ENCODE results near the gene NEK7. TPM values are rescaled to one million over a fixed set of nuclear protein-coding genes. Genes with fewer than 3 reads are reported as not detected.

NEK7 gene
- total and polyA plus RNA-seq, 9 donors = 29.0 to 49.6 (median 35.2) TPM

- no peaks in the 10 kb centered on the region for H3K4me1 ChIP-seq (ENCODE audit: control insufficient read depth, insufficient read depth, low read length)
Observed at GRCh38 chr1:198244772-198245171, 88.0 kb downstream of the NEK7 start.

GRCh38 chr1:198245379-198245778, 88.6 kb downstream of the NEK7 start:
- H3K4me3 ChIP-seq (ENCODE audit: low read length) = no peak overlapping the region
- H3K9me3 ChIP-seq (replicated peaks; ENCODE audit: control insufficient read depth, low read depth, low read length) = no peaks in the 10 kb centered on the region
- H3K4me1 ChIP-seq (ENCODE audit: control insufficient read depth, insufficient read depth, low read length) = no peaks in the 10 kb centered on the region
- 50% methylated on average over 1 of the region's 2 CpGs for WGBS (ENCODE audit: insufficient coverage)
- DNase-seq = no peak
- no peaks in the 10 kb centered on the region for H3K36me3 ChIP-seq (ENCODE audit: control insufficient read depth, insufficient read depth, low read length)
- H3K27me3 ChIP-seq (ENCODE audit: control insufficient read depth, insufficient read depth, low read length) = no peaks in the 10 kb centered on the region
- no peak overlapping the region for H3K27ac ChIP-seq (ENCODE audit: low read length)

More at GRCh38 chr1:198244772-198245171, 88.0 kb downstream of the NEK7 start:
- DNase-seq = no peak
- no peak overlapping the region for H3K4me3 ChIP-seq (ENCODE audit: low read length)
- no peak overlapping the region for H3K27ac ChIP-seq (ENCODE audit: low read length)
- no peaks in the 10 kb centered on the region for H3K27me3 ChIP-seq (ENCODE audit: control insufficient read depth, insufficient read depth, low read length)
- no peaks in the 10 kb centered on the region for H3K9me3 ChIP-seq (replicated peaks; ENCODE audit: control insufficient read depth, low read depth, low read length)
- H3K36me3 ChIP-seq (ENCODE audit: control insufficient read depth, insufficient read depth, low read length) = no peaks in the 10 kb centered on the region

- H3K27me3 ChIP-seq (ENCODE audit: control insufficient read depth, insufficient read depth, low read length) = no peaks in the 10 kb centered on the region
- DNase-seq = no peak
- no peak overlapping the region for H3K27ac ChIP-seq (ENCODE audit: low read length)
- H3K4me1 ChIP-seq (ENCODE audit: control insufficient read depth, insufficient read depth, low read length) = no peaks in the 10 kb centered on the region
- no peaks in the 10 kb centered on the region for H3K9me3 ChIP-seq (replicated peaks; ENCODE audit: control insufficient read depth, low read depth, low read length)
- no peaks in the 10 kb centered on the region for H3K36me3 ChIP-seq (ENCODE audit: control insufficient read depth, insufficient read depth, low read length)
- no peak overlapping the region for H3K4me3 ChIP-seq (ENCODE audit: low read length)
- WGBS (ENCODE audit: insufficient coverage) = 100% methylated on average over 2 of the region's 7 CpGs
Observed at GRCh38 chr1:198246337-198246736, 89.5 kb downstream of the NEK7 start.

GRCh38 chr1:198253259-198253658, 96.5 kb downstream of the NEK7 start:
- no peak overlapping the region for H3K4me3 ChIP-seq (ENCODE audit: low read length)
- H3K27me3 ChIP-seq (ENCODE audit: control insufficient read depth, insufficient read depth, low read length) = no peaks in the 10 kb centered on the region
- WGBS (ENCODE audit: insufficient coverage) = no CpG with 5 or more reads among the region's 4 CpGs
- H3K27ac ChIP-seq (ENCODE audit: low read length) = no peak overlapping the region
- no peak for DNase-seq
- no peaks in the 10 kb centered on the region for H3K4me1 ChIP-seq (ENCODE audit: control insufficient read depth, insufficient read depth, low read length)
- H3K36me3 ChIP-seq (ENCODE audit: control insufficient read depth, insufficient read depth, low read length) = no peaks in the 10 kb centered on the region
- H3K9me3 ChIP-seq (replicated peaks; ENCODE audit: control insufficient read depth, low read depth, low read length) = no peaks in the 10 kb centered on the region

GRCh38 chr1:198253668-198254067, 96.9 kb downstream of the NEK7 start:
- DNase-seq = no peak
- H3K9me3 ChIP-seq (replicated peaks; ENCODE audit: control insufficient read depth, low read depth, low read length) = no peaks in the 10 kb centered on the region
- H3K27ac ChIP-seq (ENCODE audit: low read length) = no peak overlapping the region
- H3K36me3 ChIP-seq (ENCODE audit: control insufficient read depth, insufficient read depth, low read length) = no peaks in the 10 kb centered on the region
- H3K4me1 ChIP-seq (ENCODE audit: control insufficient read depth, insufficient read depth, low read length) = no peaks in the 10 kb centered on the region
- no peaks in the 10 kb centered on the region for H3K27me3 ChIP-seq (ENCODE audit: control insufficient read depth, insufficient read depth, low read length)
- H3K4me3 ChIP-seq (ENCODE audit: low read length) = no peak overlapping the region
- WGBS (ENCODE audit: insufficient coverage) = 80% methylated on average over 1 of the region's 1 CpG

GRCh38 chr1:198254521-198254920, 97.7 kb downstream of the NEK7 start:
- Histone ChIP-seq H3K27me3 (ENCODE audit: control insufficient read depth, insufficient read depth, low read length) (no peaks in the 10 kb centered on the region), H3K9me3 (replicated peaks; ENCODE audit: control insufficient read depth, low read depth, low read length) (no peaks in the 10 kb centered on the region), H3K4me1 (ENCODE audit: control insufficient read depth, insufficient read depth, low read length) (no peaks in the 10 kb centered on the region), H3K4me3 (ENCODE audit: low read length) (no peak overlapping the region), H3K36me3 (ENCODE audit: control insufficient read depth, insufficient read depth, low read length) (no peaks in the 10 kb centered on the region), H3K27ac (ENCODE audit: low read length) (no peak overlapping the region)
- DNase-seq = peak; percentile 23
- WGBS (ENCODE audit: insufficient coverage) = no CpG with 5 or more reads among the region's 2 CpGs

GRCh38 chr1:198254948-198255347, 98.2 kb downstream of the NEK7 start:
- H3K9me3 ChIP-seq (replicated peaks; ENCODE audit: control insufficient read depth, low read depth, low read length) = no peaks in the 10 kb centered on the region

GRCh38 chr1:198255784-198256183, 99.0 kb downstream of the NEK7 start:
- no peaks in the 10 kb centered on the region for H3K9me3 ChIP-seq (replicated peaks; ENCODE audit: control insufficient read depth, low read depth, low read length)
- no peak overlapping the region for H3K27ac ChIP-seq (ENCODE audit: low read length)
- H3K27me3 ChIP-seq (ENCODE audit: control insufficient read depth, insufficient read depth, low read length) = no peaks in the 10 kb centered on the region
- DNase-seq = no peak
- WGBS (ENCODE audit: insufficient coverage) = no CpG with 5 or more reads among the region's 1 CpG
- H3K36me3 ChIP-seq (ENCODE audit: control insufficient read depth, insufficient read depth, low read length) = no peaks in the 10 kb centered on the region
- no peak overlapping the region for H3K4me3 ChIP-seq (ENCODE audit: low read length)
- H3K4me1 ChIP-seq (ENCODE audit: control insufficient read depth, insufficient read depth, low read length) = no peaks in the 10 kb centered on the region

More at GRCh38 chr1:198254948-198255347, 98.2 kb downstream of the NEK7 start:
- Histone ChIP-seq H3K4me3 (ENCODE audit: low read length) (no peak overlapping the region), H3K27me3 (ENCODE audit: control insufficient read depth, insufficient read depth, low read length) (no peaks in the 10 kb centered on the region), H3K4me1 (ENCODE audit: control insufficient read depth, insufficient read depth, low read length) (no peaks in the 10 kb centered on the region), H3K36me3 (ENCODE audit: control insufficient read depth, insufficient read depth, low read length) (no peaks in the 10 kb centered on the region), H3K27ac (ENCODE audit: low read length) (no peak overlapping the region)
- DNase-seq = no peak
- WGBS (ENCODE audit: insufficient coverage) = no CpG with 5 or more reads among the region's 1 CpG

GRCh38 chr1:198258491-198258890, 101.7 kb downstream of the NEK7 start:
- Histone ChIP-seq H3K4me3 (ENCODE audit: low read length) (no peak overlapping the region), H3K36me3 (ENCODE audit: control insufficient read depth, insufficient read depth, low read length) (no peaks in the 10 kb centered on the region), H3K4me1 (ENCODE audit: control insufficient read depth, insufficient read depth, low read length) (no peaks in the 10 kb centered on the region), H3K27me3 (ENCODE audit: control insufficient read depth, insufficient read depth, low read length) (no peaks in the 10 kb centered on the region), H3K9me3 (replicated peaks; ENCODE audit: control insufficient read depth, low read depth, low read length) (no peaks in the 10 kb centered on the region), H3K27ac (ENCODE audit: low read length) (no peak overlapping the region)
- no peak for DNase-seq

- H3K4me1 ChIP-seq (ENCODE audit: control insufficient read depth, insufficient read depth, low read length) = no peaks in the 10 kb centered on the region
- DNase-seq = no peak
- no peaks in the 10 kb centered on the region for H3K9me3 ChIP-seq (replicated peaks; ENCODE audit: control insufficient read depth, low read depth, low read length)
- no peaks in the 10 kb centered on the region for H3K36me3 ChIP-seq (ENCODE audit: control insufficient read depth, insufficient read depth, low read length)
- no peak overlapping the region for H3K4me3 ChIP-seq (ENCODE audit: low read length)
- 86% methylated on average over 1 of the region's 3 CpGs for WGBS (ENCODE audit: insufficient coverage)
- H3K27ac ChIP-seq (ENCODE audit: low read length) = no peak overlapping the region
- no peaks in the 10 kb centered on the region for H3K27me3 ChIP-seq (ENCODE audit: control insufficient read depth, insufficient read depth, low read length)
Observed at GRCh38 chr1:198259333-198260074, 102.7 kb downstream of the NEK7 start.

GRCh38 chr1:198261886-198262285, 105.1 kb downstream of the NEK7 start:
- Histone ChIP-seq H3K4me3 (ENCODE audit: low read length) (no peak overlapping the region), H3K27ac (ENCODE audit: low read length) (no peak overlapping the region), H3K9me3 (replicated peaks; ENCODE audit: control insufficient read depth, low read depth, low read length) (no peaks in the 10 kb centered on the region), H3K36me3 (ENCODE audit: control insufficient read depth, insufficient read depth, low read length) (no peaks in the 10 kb centered on the region), H3K27me3 (ENCODE audit: control insufficient read depth, insufficient read depth, low read length) (no peaks in the 10 kb centered on the region), H3K4me1 (ENCODE audit: control insufficient read depth, insufficient read depth, low read length) (no peaks in the 10 kb centered on the region)
- no peak for DNase-seq

Measured in muscle of leg (tissue), 11 donors.